Posterior cingulate gyrus (tissue), 11 donors: ENCODE results near the gene GNRHR.
A peak's percentile ranks its signal among the peaks of the same experiment; 100 is the strongest.

Source experiments
- DNase-seq, 10 donors: peaks; one replicate each; pipeline versions ENCODE4 v3.0.0 to v3.0.0-alpha.2; 2020 to 2021; ENCODE audit warnings: mixed read lengths in 3 of 10
- intact Hi-C: fragments of 100-400 bp; cut with DNase I; formaldehyde crosslinking; loops from one replicate; pipeline ENCODE4 v1.15.1; 2023

Gene GNRHR

GRCh38 chr4:67702166-67702565 is 52.0 kb downstream of the GNRHR start:
- intact Hi-C loops, result no loop called here
- no peak for DNase-seq

GRCh38 chr4:67701517-67701850 is 52.7 kb downstream of the GNRHR start:
- intact Hi-C loops, result loop anchor here (1.0 kb wide), 1 partner anchor 156 kb away; the partner anchor contains the start of gene CENPC
- no peak for DNase-seq

- intact Hi-C loops, result loop anchor here (1.0 kb wide), 1 partner anchor 156 kb away; the partner anchor contains the start of gene CENPC
- peak; percentile 90 to 99 (median 94) for DNase-seq
Observed at GRCh38 chr4:67700738-67701516, 53.3 kb downstream of the GNRHR start, which contains the start of gene UBA6. TSS of gene UBA6 (minus strand) at chr4:67701155. CDS start at chr4:67701119, 36 bp downstream.

- DNase-seq, result no peak
- intact Hi-C loops, result no loop called here
Observed at GRCh38 chr4:67700116-67700737, 54.0 kb downstream of the GNRHR start.

GRCh38 chr4:67699603-67700002 is 54.6 kb downstream of the GNRHR start:
- intact Hi-C loops, result no loop called here
- no peak for DNase-seq

GRCh38 chr4:67697860-67698687 is 56.1 kb downstream of the GNRHR start:
- DNase-seq, result no peak
- intact Hi-C loops, result no loop called here

GRCh38 chr4:67696061-67696460 is 58.1 kb downstream of the GNRHR start:
- intact Hi-C loops, result no loop called here
- no peak for DNase-seq

GRCh38 chr4:67694662-67695061 is 59.5 kb downstream of the GNRHR start:
- intact Hi-C loops, result no loop called here
- no peak for DNase-seq

GRCh38 chr4:67691328-67691727 is 62.9 kb downstream of the GNRHR start:
- DNase-seq, result no peak
- intact Hi-C loops, result no loop called here
